ENCODE results near the gene SPTAN1. TPM values are rescaled to one million over a fixed set of nuclear protein-coding genes. Genes with fewer than 3 reads are reported as not detected.

Gene SPTAN1
- total and polyA plus RNA-seq, 8 donors = 58.6 to 155 (median 90.9) TPM

DNA sequence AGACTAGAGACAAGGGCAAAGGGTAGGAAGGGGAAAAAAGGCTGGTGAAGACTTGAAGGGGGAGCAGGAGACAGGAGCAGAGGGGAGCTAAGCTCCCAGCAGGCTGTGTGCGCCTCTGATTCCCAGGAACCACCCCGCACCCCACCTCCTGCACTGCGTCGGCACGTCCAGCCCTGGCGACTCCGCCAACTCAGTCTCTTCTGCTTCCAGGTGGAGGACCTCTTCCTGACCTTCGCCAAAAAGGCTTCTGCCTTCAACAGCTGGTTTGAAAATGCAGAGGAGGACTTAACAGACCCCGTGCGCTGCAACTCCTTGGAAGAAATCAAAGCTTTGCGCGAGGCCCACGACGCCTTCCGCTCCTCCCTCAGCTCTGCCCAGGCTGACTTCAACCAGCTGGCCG is 73.8 kb downstream of the SPTAN1 start:
- peak overlapping the region in 2 of 4 donors; percentile 21 to 44 for H3K27ac ChIP-seq
- DNase-seq = peak in 1 of 6 donors; percentile 49
- 87 to 89% methylated on average over 16 of the region's 16 CpGs for WGBS, 2 donors
- no peaks in the 10 kb centered on the region for H3K9me3 ChIP-seq
- peaks cover 0 to 7% (median 0%) of the 10 kb centered on the region in 3 donors for H3K4me1 ChIP-seq
- FAIRE-seq = no peak
- intact Hi-C loops (cut with DNase I) = no loop called here
- no peak overlapping the region for H3K4me3 ChIP-seq
- H3K27me3 ChIP-seq = no peaks in the 10 kb centered on the region
- no peak for ATAC-seq
- TF ChIP-seq, protein P1, sequence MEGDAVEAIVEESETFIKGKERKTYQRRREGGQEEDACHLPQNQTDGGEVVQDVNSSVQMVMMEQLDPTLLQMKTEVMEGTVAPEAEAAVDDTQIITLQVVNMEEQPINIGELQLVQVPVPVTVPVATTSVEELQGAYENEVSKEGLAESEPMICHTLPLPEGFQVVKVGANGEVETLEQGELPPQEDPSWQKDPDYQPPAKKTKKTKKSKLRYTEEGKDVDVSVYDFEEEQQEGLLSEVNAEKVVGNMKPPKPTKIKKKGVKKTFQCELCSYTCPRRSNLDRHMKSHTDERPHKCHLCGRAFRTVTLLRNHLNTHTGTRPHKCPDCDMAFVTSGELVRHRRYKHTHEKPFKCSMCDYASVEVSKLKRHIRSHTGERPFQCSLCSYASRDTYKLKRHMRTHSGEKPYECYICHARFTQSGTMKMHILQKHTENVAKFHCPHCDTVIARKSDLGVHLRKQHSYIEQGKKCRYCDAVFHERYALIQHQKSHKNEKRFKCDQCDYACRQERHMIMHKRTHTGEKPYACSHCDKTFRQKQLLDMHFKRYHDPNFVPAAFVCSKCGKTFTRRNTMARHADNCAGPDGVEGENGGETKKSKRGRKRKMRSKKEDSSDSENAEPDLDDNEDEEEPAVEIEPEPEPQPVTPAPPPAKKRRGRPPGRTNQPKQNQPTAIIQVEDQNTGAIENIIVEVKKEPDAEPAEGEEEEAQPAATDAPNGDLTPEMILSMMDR (IDR thresholded peaks at IDR 0.05) = no peak
- H3K36me3 ChIP-seq = peaks cover 0 to 55% (median 25%) of the 10 kb centered on the region in 3 donors

DNA sequence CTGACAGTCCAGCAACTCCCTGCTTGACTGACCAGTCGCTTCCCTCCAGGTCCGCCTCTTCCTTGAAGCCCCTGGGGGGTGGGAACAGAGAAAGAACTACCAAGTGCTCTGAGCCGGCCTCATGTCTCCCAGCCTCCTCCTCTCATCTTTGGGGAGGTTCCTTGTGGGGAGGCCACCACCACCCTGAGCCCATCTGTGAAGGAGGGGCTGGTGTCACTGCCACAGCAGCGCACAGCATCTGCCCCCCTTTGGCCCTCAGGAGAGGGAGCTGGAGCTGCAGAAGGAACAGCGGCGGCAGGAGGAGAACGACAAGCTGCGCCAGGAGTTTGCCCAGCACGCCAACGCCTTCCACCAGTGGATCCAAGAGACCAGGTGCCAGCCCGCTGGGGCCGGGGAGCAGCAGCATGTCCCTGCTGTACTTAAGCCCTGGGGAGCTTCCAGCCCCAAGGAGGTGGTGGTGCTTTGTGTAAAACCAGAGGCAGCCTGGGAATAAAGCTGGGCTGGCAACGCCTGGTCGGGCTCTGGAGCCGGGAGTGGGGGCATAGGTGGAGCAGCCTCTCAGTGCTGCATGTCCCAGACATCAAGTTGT is 74.8 kb downstream of the SPTAN1 start:
- Histone ChIP-seq H3K4me1 (peaks cover 0 to 7% (median 0%) of the 10 kb centered on the region in 3 donors), H3K27ac (no peak overlapping the region), H3K9me3 (no peaks in the 10 kb centered on the region), H3K4me3 (no peak overlapping the region), H3K27me3 (no peaks in the 10 kb centered on the region), H3K36me3 (peaks cover 0 to 50% (median 28%) of the 10 kb centered on the region in 3 donors)
- FAIRE-seq (no peak), DNase-seq (peak in 2 of 6 donors; percentile 45 to 60), ATAC-seq (no peak)
- intact Hi-C loops (cut with DNase I) = no loop called here
- TF ChIP-seq, protein P1 (IDR thresholded peaks at IDR 0.05) = no peak
- WGBS, 2 donors = 93 to 94% methylated on average over 15 of the region's 15 CpGs

DNA sequence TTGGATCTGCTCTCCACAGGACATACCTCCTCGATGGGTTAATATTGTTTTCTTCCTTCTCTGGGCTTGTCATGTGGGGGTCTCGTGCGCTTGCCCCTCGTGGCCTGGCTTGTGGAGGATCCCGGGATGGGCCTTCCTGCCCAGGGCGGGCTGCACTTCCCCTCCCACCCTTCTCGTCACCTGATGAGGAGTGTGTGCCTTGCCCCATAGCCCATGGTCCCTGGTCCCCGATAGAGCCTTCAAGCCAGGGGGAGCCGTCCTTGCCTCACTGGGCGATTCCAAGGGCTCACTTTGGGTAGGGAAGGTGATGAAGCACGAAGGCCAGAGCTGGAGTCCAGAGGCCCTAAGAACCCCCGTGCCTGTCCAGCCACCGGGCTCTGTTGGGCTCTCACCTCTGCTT is 75.5 kb downstream of the SPTAN1 start:
- Histone ChIP-seq H3K27me3 (no peaks in the 10 kb centered on the region), H3K4me1 (peaks cover 0 to 7% (median 0%) of the 10 kb centered on the region in 3 donors), H3K9me3 (no peaks in the 10 kb centered on the region), H3K4me3 (no peak overlapping the region), H3K36me3 (peaks cover 0 to 54% (median 34%) of the 10 kb centered on the region in 3 donors), H3K27ac (no peak overlapping the region)
- TF ChIP-seq, protein P1 (IDR thresholded peaks at IDR 0.05) = no peak
- WGBS, 2 donors = 87 to 89% methylated on average over 13 of the region's 13 CpGs
- no peak for ATAC-seq
- peak in 2 of 6 donors; percentile 43 to 56 for DNase-seq
- intact Hi-C loops (cut with DNase I) = no loop called here
- FAIRE-seq = no peak

DNA sequence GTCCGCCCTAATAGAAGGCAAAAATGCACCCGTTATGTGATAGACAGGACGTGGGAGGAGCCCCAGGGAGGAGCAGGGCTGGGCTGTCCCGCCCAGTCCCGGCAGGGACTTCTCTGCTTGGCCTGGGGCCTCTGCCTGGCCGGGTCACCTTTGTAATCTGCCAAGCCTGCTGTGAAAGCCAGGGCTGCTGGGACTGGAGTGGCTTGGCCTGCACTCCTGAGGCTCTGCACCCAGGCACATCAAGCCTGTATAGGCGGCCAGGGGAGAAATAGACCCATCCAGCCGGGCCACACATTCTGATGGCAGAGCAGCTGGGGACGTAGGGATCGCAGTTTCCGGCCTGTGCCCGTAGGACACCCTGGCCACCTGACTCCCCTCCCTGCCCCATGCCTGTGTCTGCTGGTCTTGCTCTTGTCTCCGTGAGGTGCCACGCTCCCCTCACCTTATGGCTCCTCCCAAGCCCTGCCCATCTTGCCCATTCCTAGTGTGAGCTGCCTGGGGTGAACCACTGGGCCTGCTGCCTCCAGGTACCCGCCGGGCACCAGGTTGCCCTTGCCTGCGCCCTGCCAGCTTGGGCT is 76.2 kb downstream of the SPTAN1 start:
- 74 to 75% methylated on average over 17 of the region's 17 CpGs for WGBS, 2 donors
- TF ChIP-seq, protein P1 (IDR thresholded peaks at IDR 0.05) = no peak
- no peak for FAIRE-seq
- intact Hi-C loops (cut with DNase I) = no loop called here
- peak in 1 of 6 donors; percentile 63 for DNase-seq
- Histone ChIP-seq H3K36me3 (peaks cover 3 to 60% (median 37%) of the 10 kb centered on the region in 3 donors), H3K4me3 (no peak overlapping the region), H3K9me3 (no peaks in the 10 kb centered on the region), H3K4me1 (peaks cover 0 to 7% (median 0%) of the 10 kb centered on the region in 3 donors), H3K27me3 (no peaks in the 10 kb centered on the region), H3K27ac (no peak overlapping the region)
- ATAC-seq = peak; percentile 26 to 52 (median 49)

DNA sequence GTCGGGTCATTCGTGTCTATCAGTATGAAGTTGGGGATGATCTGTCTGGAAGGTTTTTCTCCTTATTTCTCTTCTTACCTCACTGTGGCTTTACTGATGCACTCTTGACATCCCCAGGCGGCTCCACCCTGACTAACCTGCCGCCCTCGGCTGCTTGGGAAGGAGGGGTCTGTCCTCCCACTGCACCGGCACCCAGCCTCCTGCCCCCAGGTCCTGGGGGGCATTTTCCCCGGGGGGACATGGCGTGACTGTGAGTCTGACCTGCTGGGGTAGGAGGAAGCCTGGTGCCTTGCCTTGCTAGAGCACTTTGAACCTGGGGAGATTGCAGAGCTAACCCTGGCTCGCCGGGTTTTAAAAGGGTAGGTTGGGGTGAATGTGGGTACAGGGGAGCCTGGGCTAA is 76.7 kb downstream of the SPTAN1 start:
- no peak overlapping the region for H3K4me3 ChIP-seq
- no peak for ATAC-seq
- no peak overlapping the region for H3K27ac ChIP-seq
- WGBS, 2 donors = 87 to 89% methylated on average over 10 of the region's 10 CpGs
- no peak for FAIRE-seq
- TF ChIP-seq, protein P1 (IDR thresholded peaks at IDR 0.05) = no peak
- peaks cover 0 to 11% (median 0%) of the 10 kb centered on the region in 3 donors for H3K4me1 ChIP-seq
- no peaks in the 10 kb centered on the region for H3K27me3 ChIP-seq
- no peaks in the 10 kb centered on the region for H3K9me3 ChIP-seq
- peak in 1 of 6 donors; percentile 37 for DNase-seq
- peaks cover 3 to 60% (median 36%) of the 10 kb centered on the region in 3 donors for H3K36me3 ChIP-seq
- intact Hi-C loops (cut with DNase I) = no loop called here
